Measurements from ENCODE around the gene JAK1. TPM values are rescaled to one million over a fixed set of nuclear protein-coding genes. Genes with fewer than 3 reads are reported as not detected.

Gene JAK1
- total and polyA plus RNA-seq, 10 of the 15 experiments (the other 5 are each of a cell fraction or from before 2014, with no cell fraction given) = 9.6 to 45.5 (median 35.7) TPM

DNA sequence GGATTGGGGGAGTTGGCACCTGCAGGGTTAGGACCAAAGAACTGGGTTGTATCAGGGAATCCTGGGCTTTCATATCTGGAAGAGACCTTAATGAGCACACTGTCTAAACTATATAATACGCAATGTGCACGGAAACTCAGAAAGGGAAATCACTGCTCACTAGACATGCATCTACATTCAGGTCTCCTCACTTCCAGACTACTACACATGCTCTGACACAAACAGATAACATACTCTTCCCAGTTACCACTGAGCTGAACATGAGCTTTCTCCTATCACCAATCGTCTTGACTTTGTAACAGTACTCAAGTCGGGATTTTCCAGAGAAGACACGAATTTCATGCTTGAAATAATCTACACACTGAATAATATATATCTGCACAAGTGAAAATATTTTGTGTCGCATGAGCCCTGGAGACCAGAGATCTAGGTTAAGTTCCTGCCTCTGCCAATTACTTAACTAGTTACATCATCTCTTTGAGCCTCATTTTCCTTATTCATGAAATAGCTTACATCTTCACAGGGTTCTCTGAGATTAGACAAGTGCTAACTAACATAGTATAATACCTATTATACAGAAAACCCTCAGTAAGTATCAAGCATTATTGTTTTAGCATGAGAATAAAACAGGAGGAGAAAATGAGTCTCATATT is 101.1 kb downstream of the JAK1 start (continued):
- TF ChIP-seq, protein P1, sequence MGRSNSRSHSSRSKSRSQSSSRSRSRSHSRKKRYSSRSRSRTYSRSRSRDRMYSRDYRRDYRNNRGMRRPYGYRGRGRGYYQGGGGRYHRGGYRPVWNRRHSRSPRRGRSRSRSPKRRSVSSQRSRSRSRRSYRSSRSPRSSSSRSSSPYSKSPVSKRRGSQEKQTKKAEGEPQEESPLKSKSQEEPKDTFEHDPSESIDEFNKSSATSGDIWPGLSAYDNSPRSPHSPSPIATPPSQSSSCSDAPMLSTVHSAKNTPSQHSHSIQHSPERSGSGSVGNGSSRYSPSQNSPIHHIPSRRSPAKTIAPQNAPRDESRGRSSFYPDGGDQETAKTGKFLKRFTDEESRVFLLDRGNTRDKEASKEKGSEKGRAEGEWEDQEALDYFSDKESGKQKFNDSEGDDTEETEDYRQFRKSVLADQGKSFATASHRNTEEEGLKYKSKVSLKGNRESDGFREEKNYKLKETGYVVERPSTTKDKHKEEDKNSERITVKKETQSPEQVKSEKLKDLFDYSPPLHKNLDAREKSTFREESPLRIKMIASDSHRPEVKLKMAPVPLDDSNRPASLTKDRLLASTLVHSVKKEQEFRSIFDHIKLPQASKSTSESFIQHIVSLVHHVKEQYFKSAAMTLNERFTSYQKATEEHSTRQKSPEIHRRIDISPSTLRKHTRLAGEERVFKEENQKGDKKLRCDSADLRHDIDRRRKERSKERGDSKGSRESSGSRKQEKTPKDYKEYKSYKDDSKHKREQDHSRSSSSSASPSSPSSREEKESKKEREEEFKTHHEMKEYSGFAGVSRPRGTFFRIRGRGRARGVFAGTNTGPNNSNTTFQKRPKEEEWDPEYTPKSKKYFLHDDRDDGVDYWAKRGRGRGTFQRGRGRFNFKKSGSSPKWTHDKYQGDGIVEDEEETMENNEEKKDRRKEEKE (IDR thresholded peaks at IDR 0.05) = no peak
- no peak for TF ChIP-seq IKZF1 (conservative IDR thresholded peaks at IDR 0.05)

DNA sequence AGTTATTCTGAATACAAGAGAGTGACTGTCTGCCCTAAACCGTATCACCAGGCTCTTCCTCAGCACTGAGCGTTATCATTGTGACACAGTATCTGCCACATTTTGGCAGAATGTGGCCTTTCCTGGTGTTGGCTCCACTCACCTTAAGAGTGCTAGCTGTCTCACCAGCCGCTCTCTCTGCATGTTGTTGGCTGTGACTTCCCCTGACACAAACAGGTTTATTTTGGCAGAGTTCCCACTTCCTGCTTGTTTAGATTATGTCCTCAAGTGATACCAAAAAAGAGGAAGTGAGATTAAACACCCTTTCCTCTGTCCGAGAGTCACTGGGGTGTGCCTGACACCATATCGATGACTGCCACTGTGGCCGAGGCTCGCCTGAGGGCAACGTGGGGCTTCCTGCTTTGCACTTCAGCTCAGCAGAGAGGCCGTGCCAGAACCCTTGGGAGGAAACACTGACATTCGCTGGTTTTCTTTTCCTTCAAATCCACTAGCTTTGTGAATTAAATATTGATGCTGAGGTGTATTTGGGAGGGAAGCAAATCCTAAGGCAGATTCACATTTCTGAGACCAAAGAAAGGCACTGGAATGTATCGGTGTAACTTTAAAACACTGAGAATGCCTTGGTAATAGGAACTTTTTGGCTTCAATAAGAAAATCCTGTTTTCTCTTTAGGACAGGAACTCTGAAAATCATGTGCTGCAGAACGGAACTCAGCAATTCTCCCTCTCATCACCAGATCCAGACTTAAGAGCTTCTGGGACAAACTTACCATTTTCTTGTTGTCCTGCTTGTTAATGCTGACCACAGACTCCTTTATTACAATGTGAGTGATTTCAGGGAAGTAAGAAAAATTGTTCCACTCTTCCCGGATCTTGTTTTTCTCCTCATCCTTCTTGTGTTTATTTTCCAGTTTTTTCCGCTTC is 102.1 kb downstream of the JAK1 start:
- DNase-seq (ENCODE audit: low read depth, low spot score) (peak; percentile 92), ATAC-seq (peak; percentile 99), FAIRE-seq (peak; percentile 88)
- peaks cover 9 to 16% of the 10 kb centered on the region in 2 experiments for H3K36me3 ChIP-seq (ENCODE audit: control insufficient read depth in 2 of 2, insufficient read depth in 2 of 2, low read length in 1 of 2)
- no peak overlapping the region for H3K9ac ChIP-seq (ENCODE audit: control insufficient read depth, insufficient read depth, low read length)
- H4K20me1 ChIP-seq (ENCODE audit: control insufficient read depth, insufficient read depth) = no peaks in the 10 kb centered on the region
- ChIA-PET SMC1A (ENCODE audit: uncharacterized antibody, unreplicated experiment) (interaction anchor here (0.8 to 1.7 kb wide), 5 partner anchors 14 to 177 kb away, joined by 4 to 7 read pairs (median 4); no protein-coding TSS in a partner anchor), RAD21 (ENCODE audit: unreplicated experiment) (interaction anchor here (1.0 to 2.2 kb wide), 3 partner anchors 96 to 102 kb away, joined by 3 to 8 read pairs (median 5); partner anchors contain the start of gene JAK1), POLR2A (interaction anchor here (1.0 kb wide), 1 partner anchor 98 kb away, joined by 3 read pairs; no protein-coding TSS in a partner anchor), CTCF (no interaction called here)
- no peak overlapping the region for H2AFZ ChIP-seq (ENCODE audit: control insufficient read depth, low read depth, low read length)
- no peaks in the 10 kb centered on the region for H3K9me3 ChIP-seq (replicated peaks; ENCODE audit: control insufficient read depth, insufficient read depth, low read length)
- peak overlapping the region; percentile 57 for H3K4me2 ChIP-seq (ENCODE audit: control insufficient read depth, insufficient read depth)
- in situ Hi-C loops (cut with MboI) (no loop called here), intact Hi-C loops (cut with micrococcal nuclease; ENCODE audit: unreplicated experiment) (loop anchor here (1.0 to 5.0 kb wide), 3 partner anchors 96 to 178 kb away; partner anchors contain the start of gene JAK1)
- peak overlapping the region; percentile 38 for H3K27ac ChIP-seq (ENCODE audit: control insufficient read depth, insufficient read depth)
- H3K4me1 ChIP-seq (ENCODE audit: control insufficient read depth, insufficient read depth, low read length) = peaks cover 30% of the 10 kb centered on the region
- BruUV-seq (replicated peaks) = no TSS peak
- no peaks in the 10 kb centered on the region for H3K27me3 ChIP-seq (replicated peaks in 1 of 2; ENCODE audit: control insufficient read depth in 2 of 2, insufficient read depth in 2 of 2, low read length in 1 of 2)
- H3K79me2 ChIP-seq (ENCODE audit: control insufficient read depth, insufficient read depth, low read length) = no peaks in the 10 kb centered on the region
- 24% methylated on average over 14 of the region's 14 CpGs for WGBS (ENCODE audit: insufficient coverage, insufficient replicate concordance, low lambda C conversion rate, missing lambda C conversion rate)
- H3K4me3 ChIP-seq = no peak overlapping the region
- TF ChIP-seq SMC3 (IDR thresholded peaks at IDR 0.05; ENCODE audit: borderline replicate concordance, low read length) = 0 out of 2 replicates have a peak, but pooled peaks have one; percentile 21
- TF ChIP-seq, protein P2, sequence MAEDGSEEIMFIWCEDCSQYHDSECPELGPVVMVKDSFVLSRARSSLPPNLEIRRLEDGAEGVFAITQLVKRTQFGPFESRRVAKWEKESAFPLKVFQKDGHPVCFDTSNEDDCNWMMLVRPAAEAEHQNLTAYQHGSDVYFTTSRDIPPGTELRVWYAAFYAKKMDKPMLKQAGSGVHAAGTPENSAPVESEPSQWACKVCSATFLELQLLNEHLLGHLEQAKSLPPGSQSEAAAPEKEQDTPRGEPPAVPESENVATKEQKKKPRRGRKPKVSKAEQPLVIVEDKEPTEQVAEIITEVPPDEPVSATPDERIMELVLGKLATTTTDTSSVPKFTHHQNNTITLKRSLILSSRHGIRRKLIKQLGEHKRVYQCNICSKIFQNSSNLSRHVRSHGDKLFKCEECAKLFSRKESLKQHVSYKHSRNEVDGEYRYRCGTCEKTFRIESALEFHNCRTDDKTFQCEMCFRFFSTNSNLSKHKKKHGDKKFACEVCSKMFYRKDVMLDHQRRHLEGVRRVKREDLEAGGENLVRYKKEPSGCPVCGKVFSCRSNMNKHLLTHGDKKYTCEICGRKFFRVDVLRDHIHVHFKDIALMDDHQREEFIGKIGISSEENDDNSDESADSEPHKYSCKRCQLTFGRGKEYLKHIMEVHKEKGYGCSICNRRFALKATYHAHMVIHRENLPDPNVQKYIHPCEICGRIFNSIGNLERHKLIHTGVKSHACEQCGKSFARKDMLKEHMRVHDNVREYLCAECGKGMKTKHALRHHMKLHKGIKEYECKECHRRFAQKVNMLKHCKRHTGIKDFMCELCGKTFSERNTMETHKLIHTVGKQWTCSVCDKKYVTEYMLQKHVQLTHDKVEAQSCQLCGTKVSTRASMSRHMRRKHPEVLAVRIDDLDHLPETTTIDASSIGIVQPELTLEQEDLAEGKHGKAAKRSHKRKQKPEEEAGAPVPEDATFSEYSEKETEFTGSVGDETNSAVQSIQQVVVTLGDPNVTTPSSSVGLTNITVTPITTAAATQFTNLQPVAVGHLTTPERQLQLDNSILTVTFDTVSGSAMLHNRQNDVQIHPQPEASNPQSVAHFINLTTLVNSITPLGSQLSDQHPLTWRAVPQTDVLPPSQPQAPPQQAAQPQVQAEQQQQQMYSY (CRISPR knock-in tag; IDR thresholded peaks at IDR 0.05) = no peak
- no peak for TF ChIP-seq JUND (IDR thresholded peaks at IDR 0.05; ENCODE audit: low read depth, low read length)
- TF ChIP-seq ESRRA (IDR thresholded peaks at IDR 0.05; ENCODE audit: low read length) = no peak
- TF ChIP-seq NFYB (IDR thresholded peaks at IDR 0.05; ENCODE audit: insufficient read depth, low read depth, low read length) = no peak
- TF ChIP-seq, protein P3, sequence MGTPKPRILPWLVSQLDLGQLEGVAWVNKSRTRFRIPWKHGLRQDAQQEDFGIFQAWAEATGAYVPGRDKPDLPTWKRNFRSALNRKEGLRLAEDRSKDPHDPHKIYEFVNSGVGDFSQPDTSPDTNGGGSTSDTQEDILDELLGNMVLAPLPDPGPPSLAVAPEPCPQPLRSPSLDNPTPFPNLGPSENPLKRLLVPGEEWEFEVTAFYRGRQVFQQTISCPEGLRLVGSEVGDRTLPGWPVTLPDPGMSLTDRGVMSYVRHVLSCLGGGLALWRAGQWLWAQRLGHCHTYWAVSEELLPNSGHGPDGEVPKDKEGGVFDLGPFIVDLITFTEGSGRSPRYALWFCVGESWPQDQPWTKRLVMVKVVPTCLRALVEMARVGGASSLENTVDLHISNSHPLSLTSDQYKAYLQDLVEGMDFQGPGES (IDR thresholded peaks at IDR 0.05) = no peak
- 0 out of 2 replicates have a peak, but pooled peaks have one; percentile 12 for TF ChIP-seq YY1 (IDR thresholded peaks at IDR 0.05; ENCODE audit: low read depth, low read length)
- peak; percentile 86 for TF ChIP-seq NFIC (IDR thresholded peaks at IDR 0.05; ENCODE audit: low read depth, low read length)
